ENCODE data around the gene C12orf60.

C12orf60 gene

GRCh38 chr12:14850929-14851663, 47.6 kb downstream of the C12orf60 start:
- DNase-seq (ENCODE audit: low read depth in 2 of 2), result no peak
- no peak for TF ChIP-seq CTCF (IDR thresholded peaks at IDR 0.05; ENCODE audit: low read depth, low read length)
- no peak overlapping the region for H3K4me3 ChIP-seq (replicated peaks in 1 of 2; ENCODE audit: low read depth in 2 of 2, low read length in 2 of 2)

- DNase-seq (ENCODE audit: low read depth in 2 of 2), result no peak
- H3K4me3 ChIP-seq (replicated peaks in 1 of 2; ENCODE audit: low read depth in 2 of 2, low read length in 2 of 2), result no peak overlapping the region
- no peak for TF ChIP-seq CTCF (IDR thresholded peaks at IDR 0.05; ENCODE audit: low read depth, low read length)
Observed at GRCh38 chr12:14852880-14853279, 49.4 kb downstream of the C12orf60 start.

GRCh38 chr12:14853961-14854360, 50.5 kb downstream of the C12orf60 start:
- DNase-seq (ENCODE audit: low read depth in 2 of 2), result peak in 1 of 2 donors; percentile 41
- no peak overlapping the region for H3K4me3 ChIP-seq (replicated peaks in 1 of 2; ENCODE audit: low read depth in 2 of 2, low read length in 2 of 2)
- no peak for TF ChIP-seq CTCF (IDR thresholded peaks at IDR 0.05; ENCODE audit: low read depth, low read length)

GRCh38 chr12:14854586-14855183, 51.2 kb downstream of the C12orf60 start:
- TF ChIP-seq CTCF (IDR thresholded peaks at IDR 0.05; ENCODE audit: low read depth, low read length), result no peak
- no peak overlapping the region for H3K4me3 ChIP-seq (replicated peaks in 1 of 2; ENCODE audit: low read depth in 2 of 2, low read length in 2 of 2)
- peak; percentile 23 to 62 for DNase-seq (ENCODE audit: low read depth in 2 of 2)

- TF ChIP-seq CTCF (IDR thresholded peaks at IDR 0.05; ENCODE audit: low read depth, low read length), result no peak
- no peak for DNase-seq (ENCODE audit: low read depth in 2 of 2)
- no peak overlapping the region for H3K4me3 ChIP-seq (replicated peaks in 1 of 2; ENCODE audit: low read depth in 2 of 2, low read length in 2 of 2)
Observed at GRCh38 chr12:14858513-14858912, 55.0 kb downstream of the C12orf60 start.

GRCh38 chr12:14860490-14860889, 57.0 kb downstream of the C12orf60 start:
- DNase-seq (ENCODE audit: low read depth in 2 of 2), result no peak
- no peak for TF ChIP-seq CTCF (IDR thresholded peaks at IDR 0.05; ENCODE audit: low read depth, low read length)
- H3K4me3 ChIP-seq (replicated peaks in 1 of 2; ENCODE audit: low read depth in 2 of 2, low read length in 2 of 2), result no peak overlapping the region

Data from cardiac fibroblast (primary cell).